Left lobe of liver (tissue), 2 donors: Measurements from ENCODE around the gene MCM3AP. TPM values are rescaled to one million over a fixed set of nuclear protein-coding genes. Genes with fewer than 3 reads are reported as not detected.
"Not testable (repeated sequence)": the region's sequence is repeated elsewhere in the genome, so short reads cannot be mapped to it uniquely, and the experiment has no call there.

Experiments
- ATAC-seq: fragments of 200-7000 bp; cut with Tn5 transposase; one replicate; pipeline ENCODE4 v1.9.1; 2020; ENCODE audit warnings: mild to moderate bottlenecking, moderate library complexity
- DNase-seq: peaks from one replicate; pipeline ENCODE4 v3.0.0-alpha.2; 2020; ENCODE audit warnings: low spot score
- total RNA-seq: library from RNA; stranded (reverse); gene quantifications from one replicate; pipeline ENCODE4 v1.2.1, GENCODE V29; 2021
- donor health status: DM: no; HTN: no; CAD: no; lungs with moderate emphysema.
- donor health status: DM: no; HTN: yes; CAD: no.

MCM3AP gene
- total RNA-seq, 1 donor from 2014 or later, result 46.9 TPM

DNA sequence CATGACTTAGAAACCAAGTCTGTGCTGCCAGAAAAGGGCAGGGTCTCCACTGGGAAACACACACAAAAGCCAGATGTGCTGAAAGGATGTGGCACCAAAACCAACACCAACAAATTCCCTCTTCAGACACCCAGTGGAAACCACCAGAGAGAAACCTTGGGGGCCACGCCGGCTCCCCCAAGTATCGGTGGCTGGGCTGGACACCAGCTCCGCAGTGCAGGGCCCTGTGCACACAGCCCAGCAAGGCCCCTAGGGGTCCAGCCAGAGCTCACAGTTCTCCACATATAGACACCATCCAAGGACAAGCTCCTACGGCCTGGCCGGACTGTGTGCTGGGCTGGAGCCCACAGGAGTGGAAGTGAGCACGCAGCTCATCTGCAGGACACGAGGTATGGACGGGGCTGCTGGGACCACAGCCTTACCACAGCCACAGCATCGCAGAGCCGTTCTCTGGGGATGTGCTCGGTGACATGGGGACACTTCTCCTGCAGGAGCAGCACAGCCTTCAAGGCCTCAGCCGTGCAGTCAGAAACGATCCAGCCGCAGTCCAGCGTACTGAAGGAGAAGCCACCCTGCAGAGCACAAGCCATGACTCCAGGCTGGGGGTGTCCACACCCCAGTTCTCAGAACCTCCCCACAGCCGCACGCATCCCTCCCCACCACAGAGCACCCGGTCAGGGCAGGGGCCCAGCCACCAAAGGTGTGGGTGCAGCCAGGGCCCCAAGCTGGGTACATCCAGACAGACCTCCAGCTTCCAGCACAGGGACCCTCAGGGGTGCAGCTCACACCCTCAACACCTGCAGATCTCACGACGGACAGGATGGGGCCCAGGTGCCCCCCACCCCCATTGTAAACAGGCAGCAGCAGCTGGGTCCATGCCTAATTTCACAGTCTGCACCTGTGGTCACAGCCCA is 78.1 kb downstream of the MCM3AP start:
- DNase-seq (no peak), ATAC-seq (peak; percentile 7)

DNA sequence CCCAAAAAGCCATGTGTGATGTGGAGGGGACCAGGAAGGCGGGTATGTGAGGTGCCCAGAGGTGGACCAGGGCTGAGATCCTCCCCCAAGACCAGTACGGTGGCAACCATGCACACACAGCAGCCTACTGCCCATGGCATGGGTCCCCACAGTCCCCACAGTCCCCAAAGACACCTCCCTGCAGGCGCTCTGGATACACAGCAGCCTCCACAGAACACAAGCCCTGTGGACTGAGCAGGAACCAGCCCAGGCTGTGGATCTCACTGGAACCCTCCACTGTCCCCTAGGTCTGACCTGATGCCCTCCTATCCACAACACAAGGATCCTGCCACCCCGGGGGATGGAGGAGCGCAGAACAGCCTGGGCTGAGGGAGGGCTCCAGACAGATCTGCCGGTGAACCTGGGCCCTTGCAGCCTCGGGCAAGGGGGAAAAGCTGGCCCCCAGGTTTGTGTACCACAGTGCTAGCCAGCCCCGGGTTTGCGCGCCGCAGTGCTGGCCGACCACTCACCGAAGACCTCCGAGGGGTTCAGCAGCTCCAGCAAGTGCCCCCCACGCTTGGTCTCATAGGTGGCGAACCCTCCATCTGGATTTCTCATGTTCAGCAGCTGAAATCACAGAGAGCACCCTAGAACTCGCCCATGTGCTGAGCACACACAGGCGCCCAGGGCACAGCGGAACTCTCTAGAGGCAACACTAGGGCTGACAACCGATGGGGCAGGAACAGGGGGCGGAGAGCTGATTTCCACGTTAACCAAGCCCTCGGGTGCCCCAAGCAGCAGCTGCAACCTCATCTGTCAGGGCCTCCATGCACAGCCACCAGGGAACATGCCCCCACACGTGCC is 79.0 kb downstream of the MCM3AP start:
- ATAC-seq, result no peak
- no peak for DNase-seq

DNA sequence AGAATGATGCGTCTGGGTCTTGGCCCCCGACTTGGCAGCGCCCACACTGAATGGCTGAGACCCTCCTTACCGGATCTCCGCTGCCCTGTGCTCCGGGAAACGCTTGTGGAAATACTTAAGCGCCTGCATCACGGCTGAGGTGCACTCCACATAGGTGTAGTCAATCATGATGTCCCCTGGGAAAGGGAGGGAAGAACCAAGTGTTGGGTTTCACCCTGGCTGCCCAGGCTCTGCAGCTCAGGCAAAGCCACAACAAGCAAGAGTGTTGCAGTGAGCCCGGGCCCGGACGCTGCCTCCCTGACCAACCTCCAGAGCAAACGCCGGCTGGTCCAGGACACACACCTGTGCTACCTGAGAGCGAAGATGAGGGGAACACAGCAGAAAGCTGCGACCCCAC is 79.6 kb downstream of the MCM3AP start:
- DNase-seq, result no peak
- ATAC-seq, result no peak

DNA sequence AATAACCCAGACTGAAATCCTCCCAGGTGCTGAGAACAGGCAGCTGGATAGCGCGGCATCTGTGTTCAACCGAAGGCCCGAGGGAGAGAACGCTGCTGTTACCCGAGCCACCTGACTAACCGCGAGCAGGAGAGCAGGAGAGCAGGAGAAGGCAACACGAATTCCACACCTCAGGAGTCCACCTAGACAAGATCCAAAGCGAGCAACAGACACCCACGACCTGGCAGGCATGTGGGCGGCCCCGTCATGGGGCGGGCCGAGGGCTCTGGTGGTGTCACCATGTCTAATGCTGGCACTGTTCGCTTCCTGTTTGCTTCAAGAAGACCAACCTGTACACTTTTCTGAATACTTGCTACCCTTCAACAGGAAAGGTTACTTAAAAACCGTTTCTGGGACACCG is 80.2 kb downstream of the MCM3AP start:
- DNase-seq, result no peak
- ATAC-seq, result no peak

DNA sequence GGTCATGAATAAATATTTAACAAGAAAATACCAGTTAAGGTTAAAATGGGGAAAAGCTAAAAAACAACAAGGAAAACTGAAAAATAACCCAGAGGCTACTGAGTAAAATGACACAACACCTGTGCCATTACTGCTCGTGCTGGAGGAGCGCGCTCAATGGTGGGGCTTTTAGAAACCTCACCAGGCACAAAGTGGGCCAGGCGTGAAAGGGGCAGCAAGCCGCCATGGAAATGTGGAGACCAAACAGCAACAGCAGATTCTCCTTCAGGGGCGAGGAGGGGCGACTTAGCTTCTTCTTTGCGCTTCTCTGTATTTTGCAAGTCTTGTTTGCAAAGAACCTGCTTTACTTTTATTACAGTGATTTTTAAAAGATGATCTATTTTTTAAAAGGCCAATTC is 82.2 kb downstream of the MCM3AP start:
- DNase-seq (no peak), ATAC-seq (no peak)

DNA sequence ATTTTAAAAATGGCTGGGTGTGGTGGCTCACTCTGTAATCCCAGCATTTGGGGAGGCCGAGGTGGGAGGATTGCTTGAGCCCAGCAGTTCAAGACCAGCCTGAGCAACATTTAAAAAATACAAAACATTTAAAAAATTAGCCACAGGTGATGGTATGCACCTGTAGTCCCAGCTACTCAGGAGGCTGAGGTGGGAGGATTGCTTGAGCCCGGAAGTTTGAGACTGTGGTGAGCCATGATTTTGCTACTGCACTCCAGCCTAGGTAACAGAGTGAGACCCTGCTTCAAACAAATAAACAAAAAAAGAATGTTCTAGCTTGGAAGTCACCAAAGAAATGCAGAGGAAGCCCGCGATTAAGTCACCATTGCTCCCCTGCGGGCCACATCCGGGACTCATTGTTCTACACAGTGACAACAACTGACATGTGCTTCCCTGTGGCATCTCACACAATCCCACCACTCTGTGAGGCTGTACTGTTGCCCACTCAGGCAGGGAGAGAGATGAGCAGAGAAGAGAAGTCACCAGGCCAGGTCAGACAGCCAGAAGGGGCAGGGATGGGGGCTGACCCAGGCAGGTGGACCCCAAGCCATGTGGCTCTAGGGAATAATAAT is 82.7 kb downstream of the MCM3AP start:
- no peak for DNase-seq
- ATAC-seq, result no peak

DNA sequence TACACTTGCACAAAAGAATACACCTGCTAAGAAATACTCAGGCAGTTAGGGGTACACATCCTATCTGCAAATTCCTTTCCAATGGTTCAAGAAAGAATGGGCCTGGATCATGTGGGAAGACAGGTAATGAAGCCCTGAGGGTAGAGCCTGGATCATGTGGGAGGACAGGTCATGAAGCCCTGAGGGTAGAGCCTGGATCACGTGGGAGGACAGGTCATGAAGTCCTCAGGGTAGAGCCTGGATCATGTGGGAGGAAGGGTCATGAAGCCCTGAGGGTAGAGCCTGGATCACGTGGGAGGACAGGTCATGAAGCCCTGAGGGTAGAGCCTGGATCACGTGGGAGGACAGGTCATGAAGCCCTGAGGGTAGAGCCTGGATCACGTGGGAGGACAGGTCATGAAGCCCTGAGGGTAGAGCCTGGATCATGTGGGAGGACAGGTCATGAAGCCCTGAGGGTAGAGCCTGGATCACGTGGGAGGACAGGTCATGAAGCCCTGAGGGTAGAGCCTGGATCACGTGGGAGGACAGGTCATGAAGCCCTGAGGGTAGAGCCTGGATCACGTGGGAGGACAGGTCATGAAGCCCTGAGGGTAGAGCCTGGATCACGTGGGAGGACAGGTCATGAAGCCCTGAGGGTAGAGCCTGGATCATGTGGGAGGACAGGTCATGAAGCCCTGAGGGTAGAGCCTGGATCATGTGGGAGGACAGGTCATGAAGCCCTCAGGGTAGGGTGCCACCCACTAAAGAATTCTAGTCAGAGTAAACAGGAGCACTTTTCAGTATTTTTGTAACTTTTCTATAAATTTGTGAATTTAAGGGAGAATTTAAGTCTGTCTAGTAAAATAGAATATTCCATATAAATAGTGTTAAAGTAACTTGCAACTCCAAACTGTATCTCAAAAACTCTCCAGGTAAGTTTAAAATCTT is 84.3 kb downstream of the MCM3AP start:
- DNase-seq, result peak; percentile 44
- ATAC-seq, result not testable (repeated sequence)

DNA sequence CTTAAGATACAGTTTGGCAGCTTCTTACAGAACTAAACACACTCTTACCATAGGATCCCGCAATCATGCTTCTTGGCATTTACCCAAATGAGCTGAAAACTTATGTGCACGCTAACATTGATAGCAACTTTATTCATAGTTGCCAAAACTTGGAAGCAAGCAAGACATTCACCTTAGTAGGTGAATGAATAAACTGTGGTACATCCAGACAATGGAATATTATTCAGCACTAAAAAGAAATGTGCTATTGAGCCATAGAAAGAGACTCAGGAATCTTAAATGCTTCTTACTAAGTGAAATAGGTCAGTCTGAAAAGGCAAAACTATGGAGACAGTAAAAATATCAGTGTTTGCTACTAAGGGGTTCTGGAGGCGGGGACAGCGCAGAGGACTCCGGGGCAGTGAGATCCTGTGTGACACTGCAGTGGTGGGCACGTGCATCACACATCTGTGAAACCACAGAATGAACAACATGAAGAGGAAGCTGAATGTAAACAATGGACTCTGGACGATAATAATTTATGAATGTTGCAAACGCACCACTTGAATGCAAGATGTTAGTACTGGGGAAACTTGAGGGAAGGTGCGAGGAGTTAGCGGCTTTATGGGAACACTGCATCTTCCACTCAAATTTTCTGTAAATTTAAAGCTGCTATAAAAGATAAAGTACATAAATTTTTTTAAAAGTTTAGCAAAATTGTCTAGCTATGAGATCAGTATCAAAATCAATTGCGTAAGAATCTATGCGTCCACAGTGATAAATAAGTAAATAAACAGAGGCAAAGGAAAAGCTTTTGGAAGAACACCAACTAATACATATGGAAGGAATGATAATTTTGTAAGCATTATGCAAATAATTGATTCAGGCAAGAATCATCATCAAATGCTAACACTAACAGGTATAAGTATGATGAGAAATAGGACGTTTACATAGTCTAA is 85.7 kb downstream of the MCM3AP start:
- DNase-seq (peak; percentile 14), ATAC-seq (no peak)

DNA sequence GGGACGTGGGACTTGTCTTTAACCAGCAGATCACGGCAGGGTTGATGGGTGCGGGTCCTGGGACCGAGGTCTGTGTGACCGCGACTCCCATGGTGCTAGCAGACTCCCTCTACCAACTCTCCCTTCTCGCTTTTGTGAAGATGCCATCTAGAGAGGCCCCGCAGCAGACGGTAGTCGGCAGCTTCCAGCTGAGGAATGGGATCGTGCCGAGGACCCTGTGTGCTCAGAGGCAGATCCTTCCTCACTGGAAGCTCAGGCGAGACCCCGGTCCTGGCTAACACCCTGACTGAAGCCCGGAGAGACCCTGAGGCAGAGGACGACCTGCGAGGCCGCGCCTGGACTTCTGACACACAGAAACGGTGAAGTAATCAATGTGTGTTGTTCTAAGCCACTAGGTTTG is 88.7 kb downstream of the MCM3AP start:
- no peak for ATAC-seq
- DNase-seq, result peak; percentile 40

DNA sequence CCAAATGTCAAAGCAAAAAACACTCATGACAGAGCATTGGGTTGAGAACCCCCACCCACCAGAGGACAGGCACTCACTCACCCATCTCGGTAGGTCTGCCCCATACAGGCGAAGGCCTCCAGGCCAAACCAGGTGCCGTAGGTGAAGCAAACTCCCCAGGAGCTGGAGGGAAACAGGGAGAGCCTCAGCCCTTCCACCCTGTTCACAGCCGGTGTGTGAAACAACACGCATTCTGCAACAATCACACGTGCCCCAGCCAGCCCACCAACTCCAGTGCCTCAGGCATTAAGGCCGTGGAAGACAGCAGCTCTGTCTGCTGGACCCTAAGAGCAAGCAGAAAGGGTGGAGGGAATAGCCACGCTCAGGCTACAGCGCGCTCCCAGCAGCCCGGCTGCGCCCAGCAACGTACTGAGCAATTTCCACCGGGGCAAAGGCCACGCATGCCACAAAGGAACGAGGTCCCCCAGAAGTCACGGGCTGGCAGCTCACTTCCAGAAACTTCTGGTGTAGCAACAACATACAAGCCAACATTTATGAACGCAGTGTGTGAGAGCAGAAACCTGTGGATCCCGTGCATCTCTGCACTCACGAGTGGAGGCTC is 89.7 kb downstream of the MCM3AP start:
- ATAC-seq (no peak), DNase-seq (peak; percentile 39)

DNA sequence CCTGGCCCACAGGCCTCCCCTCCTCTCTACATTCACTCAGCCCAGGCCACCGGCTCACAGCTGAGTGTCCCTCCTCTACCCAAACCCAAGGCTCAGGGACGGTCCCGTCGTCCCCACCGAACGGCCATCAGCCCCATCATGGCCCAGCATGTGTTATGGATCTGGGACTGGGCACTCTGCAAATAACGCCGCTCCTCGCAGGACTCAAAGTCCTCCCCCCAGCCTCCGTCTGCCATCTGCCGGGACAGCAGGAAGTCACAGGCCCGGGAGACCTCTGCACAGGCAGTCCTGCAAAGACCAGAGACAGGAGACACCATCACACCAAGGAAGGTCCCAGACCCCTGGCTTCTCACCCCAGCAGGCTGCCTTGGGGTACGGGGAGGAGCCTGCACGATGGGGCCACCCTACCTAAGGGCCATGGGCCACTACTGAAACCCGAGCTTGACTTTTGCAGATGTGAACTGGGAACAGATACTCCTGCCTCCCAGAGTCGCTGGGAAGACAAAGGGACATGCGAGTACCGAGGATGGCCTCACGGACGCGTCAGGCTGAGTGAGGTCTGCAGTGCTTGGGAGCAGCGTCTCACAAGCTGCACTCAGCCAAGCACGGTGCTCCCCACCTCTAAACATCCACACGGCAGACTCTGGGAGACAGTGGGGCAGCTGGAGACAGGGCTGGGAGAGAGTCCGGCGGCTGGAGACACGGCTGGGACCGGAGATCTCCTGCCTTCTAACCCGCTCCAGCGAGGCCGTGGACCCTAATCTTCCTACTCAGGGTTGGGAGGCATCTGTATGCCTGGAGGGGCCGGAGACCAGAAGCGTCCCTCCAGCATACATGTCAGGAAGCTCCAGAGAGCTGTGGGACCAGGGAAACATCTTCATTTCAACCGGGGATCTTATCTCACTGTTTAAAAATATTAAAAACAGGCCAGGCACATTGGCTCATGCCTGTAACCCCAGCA is 90.8 kb downstream of the MCM3AP start:
- DNase-seq (peak; percentile 39), ATAC-seq (no peak)

DNA sequence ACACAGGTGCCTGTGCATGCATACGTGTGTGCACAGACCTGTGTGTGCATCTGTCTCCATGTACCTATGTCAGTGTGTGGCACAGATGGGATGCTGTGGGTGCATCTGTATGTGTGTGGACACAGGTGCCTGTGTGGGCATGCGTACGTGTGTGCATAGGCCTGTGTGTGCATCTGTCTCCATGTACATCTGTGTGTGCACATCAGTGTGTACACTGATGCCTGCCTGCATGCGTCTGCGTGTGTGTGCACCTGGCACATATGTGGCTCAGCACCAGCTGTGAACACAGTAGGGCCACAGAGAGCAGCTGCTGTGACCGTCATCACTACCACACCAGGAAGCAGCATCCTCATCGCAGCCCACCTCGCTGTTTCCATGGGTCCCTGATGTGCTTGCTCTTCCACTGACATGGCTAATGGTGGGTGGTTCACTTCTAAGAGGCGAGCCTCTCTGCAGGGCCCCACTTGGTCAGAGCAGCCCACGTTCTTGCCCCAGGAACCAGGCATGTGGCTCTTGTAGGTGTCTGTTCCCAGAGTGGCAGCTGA is 91.5 kb downstream of the MCM3AP start:
- DNase-seq (peak; percentile 35), ATAC-seq (no peak)

DNA sequence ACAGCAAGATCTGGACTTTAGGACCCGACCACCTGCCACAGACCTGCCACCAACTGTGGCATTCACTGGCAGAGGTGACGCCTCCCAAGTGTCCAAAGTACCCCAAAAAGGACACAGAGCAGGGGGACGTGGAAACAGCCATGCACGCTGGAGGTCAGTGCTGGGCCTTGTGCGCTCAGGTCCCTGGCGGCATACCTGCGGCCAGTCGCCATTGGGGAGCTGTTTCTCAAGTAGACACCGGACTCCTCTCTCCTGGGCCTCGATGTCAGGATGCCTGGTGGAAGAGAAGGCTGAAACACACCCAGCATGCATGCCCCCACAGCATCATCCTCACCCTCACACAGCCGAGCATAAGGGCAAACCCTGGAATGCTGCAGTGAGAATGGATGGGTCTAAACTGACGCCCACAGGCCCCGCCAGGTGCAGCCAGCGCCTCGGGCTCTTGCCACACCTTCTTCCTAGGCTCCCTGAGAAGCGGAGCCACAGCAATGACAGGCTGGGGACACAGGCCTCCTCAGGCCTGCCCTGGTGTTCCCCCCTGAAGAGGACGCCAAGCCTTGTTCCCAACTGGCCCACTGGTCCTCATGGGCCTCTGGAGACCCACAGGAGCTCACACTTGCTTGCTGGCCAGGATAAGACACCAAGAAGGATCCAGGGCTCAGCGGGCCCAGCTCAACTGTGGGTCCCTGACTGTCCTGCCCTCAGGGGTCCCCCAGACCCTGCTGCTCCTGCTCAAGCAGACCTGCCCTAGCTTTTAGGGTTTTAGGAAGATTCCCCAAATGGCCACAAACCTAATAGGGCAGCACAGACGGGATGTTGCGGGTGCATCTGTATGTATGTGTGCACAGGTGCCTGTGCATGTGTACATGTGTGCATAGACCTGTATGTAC is 93.5 kb downstream of the MCM3AP start:
- ATAC-seq, result no peak
- no peak for DNase-seq

DNA sequence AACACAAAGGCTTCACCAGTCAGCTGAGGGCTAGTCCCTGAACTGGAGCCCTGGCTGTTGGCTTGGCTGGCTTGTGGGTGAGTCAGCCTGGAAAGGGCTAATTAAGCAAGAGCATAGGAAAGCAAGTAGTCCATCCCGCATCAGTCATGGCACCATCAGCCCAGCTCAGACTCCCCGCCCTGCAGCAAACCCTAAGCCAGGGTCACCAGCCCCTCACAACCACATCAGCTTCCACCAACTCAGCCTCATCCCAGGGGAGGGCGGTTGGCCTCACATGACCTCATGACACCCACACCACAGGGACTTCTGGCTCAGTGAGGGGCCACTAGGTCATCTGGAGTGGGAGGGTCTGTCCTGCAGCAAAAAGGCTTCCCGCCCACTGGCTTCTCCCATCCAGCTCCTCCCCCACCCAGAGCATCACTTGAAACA is 94.1 kb downstream of the MCM3AP start:
- ATAC-seq (no peak), DNase-seq (no peak)

DNA sequence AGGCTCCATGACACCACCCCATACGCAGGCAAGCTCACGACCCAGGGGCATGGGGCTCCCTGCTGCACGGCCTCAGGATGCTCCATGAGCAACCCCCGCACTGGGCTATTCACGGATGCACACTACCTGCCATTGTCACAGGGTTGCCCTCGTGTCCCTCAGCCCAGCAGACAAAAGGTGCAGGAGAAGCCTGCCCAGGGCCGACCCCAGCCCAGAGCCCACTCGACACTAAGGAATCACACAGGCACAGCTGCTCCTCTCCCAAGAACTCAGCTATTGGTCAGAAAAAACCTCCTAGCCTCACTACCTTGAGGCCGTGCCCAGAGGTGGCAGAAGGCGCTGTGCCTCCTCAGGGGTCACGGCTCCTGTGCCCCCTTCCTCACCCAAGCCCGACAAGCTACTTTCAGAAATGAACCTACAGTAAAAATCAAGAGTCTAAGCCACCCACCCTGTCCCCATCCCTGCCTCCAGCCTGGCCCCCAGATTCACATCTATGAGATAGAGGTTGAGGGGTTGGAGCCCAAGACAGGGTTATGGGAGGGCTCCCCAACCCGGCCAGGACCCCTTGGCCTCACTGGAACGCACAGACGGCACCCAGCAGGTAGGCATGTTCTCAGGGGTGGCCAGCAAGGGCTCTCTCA is 94.8 kb downstream of the MCM3AP start:
- DNase-seq (no peak), ATAC-seq (no peak)

DNA sequence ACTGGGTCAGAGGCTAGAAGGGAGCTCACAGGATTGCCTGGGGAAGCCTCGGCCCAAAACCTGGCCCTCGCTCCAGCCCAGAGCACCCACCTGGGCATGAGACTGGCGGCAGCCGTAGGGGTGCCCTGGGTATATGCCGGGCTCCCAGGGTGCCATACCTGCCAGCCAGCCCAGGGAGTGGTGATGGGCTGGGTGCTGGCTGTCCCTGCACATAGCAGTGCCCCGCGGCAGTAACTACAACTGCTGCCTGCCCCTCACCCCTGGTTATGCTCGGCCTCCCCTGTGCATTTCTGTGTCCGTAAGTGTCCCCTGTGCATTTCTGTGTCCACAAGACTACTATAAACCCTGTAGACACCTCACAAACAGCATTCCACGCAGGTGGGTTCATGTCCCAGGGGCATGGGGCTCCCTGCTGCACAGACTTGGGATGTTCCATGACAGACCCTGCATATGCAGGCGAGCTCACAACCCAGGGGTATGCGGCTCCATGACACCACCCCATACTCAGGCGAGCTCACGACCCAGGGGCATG is 95.4 kb downstream of the MCM3AP start:
- DNase-seq, result no peak
- ATAC-seq, result peak; percentile 20
